ENCODE measurements around the gene HCN4.
A peak's percentile ranks its signal among the peaks of the same experiment; 100 is the strongest.

The HCN4 gene

GRCh38 chr15:73346735-73347312, 21.9 kb downstream of the HCN4 start:
- peak; percentile 25 to 43 (median 38) for DNase-seq (ENCODE audit: low read depth in 2 of 3, low spot score in 1 of 3)

GRCh38 chr15:73345658-73346057, 23.1 kb downstream of the HCN4 start:
- DNase-seq (ENCODE audit: low read depth in 2 of 3, low spot score in 1 of 3), result no peak

GRCh38 chr15:73344056-73344455, 24.7 kb downstream of the HCN4 start:
- no peak for DNase-seq (ENCODE audit: low read depth in 2 of 3, low spot score in 1 of 3)

- DNase-seq (ENCODE audit: low read depth in 2 of 3, low spot score in 1 of 3), result no peak
Observed at GRCh38 chr15:73341886-73342600, 26.7 kb downstream of the HCN4 start.

- no peak for DNase-seq (ENCODE audit: low read depth in 2 of 3, low spot score in 1 of 3)
Observed at GRCh38 chr15:73340502-73341192, 28.1 kb downstream of the HCN4 start.

- no peak for DNase-seq (ENCODE audit: low read depth in 2 of 3, low spot score in 1 of 3)
Observed at GRCh38 chr15:73338606-73339374, 30.0 kb downstream of the HCN4 start.

- no peak for DNase-seq (ENCODE audit: low read depth in 2 of 3, low spot score in 1 of 3)
Observed at GRCh38 chr15:73338058-73338457, 30.7 kb downstream of the HCN4 start.

- no peak for DNase-seq (ENCODE audit: low read depth in 2 of 3, low spot score in 1 of 3)
Observed at GRCh38 chr15:73337187-73337586, 31.6 kb downstream of the HCN4 start.

- no peak for DNase-seq (ENCODE audit: low read depth in 2 of 3, low spot score in 1 of 3)
Observed at GRCh38 chr15:73336756-73337155, 32.0 kb downstream of the HCN4 start.

GRCh38 chr15:73335471-73335870, 33.3 kb downstream of the HCN4 start:
- DNase-seq (ENCODE audit: low read depth in 2 of 3, low spot score in 1 of 3), result no peak

- no peak for DNase-seq (ENCODE audit: low read depth in 2 of 3, low spot score in 1 of 3)
Observed at GRCh38 chr15:73335026-73335425, 33.7 kb downstream of the HCN4 start.

GRCh38 chr15:73334086-73334485, 34.7 kb downstream of the HCN4 start:
- DNase-seq (ENCODE audit: low read depth in 2 of 3, low spot score in 1 of 3), result no peak

GRCh38 chr15:73333001-73333400, 35.8 kb downstream of the HCN4 start:
- no peak for DNase-seq (ENCODE audit: low read depth in 2 of 3, low spot score in 1 of 3)

- no peak for DNase-seq (ENCODE audit: low read depth in 2 of 3, low spot score in 1 of 3)
Observed at GRCh38 chr15:73331991-73332925, 36.5 kb downstream of the HCN4 start.

- no peak for DNase-seq (ENCODE audit: low read depth in 2 of 3, low spot score in 1 of 3)
Observed at GRCh38 chr15:73331501-73331900, 37.3 kb downstream of the HCN4 start.

GRCh38 chr15:73330206-73331051, 38.3 kb downstream of the HCN4 start:
- DNase-seq (ENCODE audit: low read depth in 2 of 3, low spot score in 1 of 3), result no peak

GRCh38 chr15:73329501-73330200, 39.1 kb downstream of the HCN4 start:
- no peak for DNase-seq (ENCODE audit: low read depth in 2 of 3, low spot score in 1 of 3)

- no peak for DNase-seq (ENCODE audit: low read depth in 2 of 3, low spot score in 1 of 3)
Observed at GRCh38 chr15:73328981-73329380, 39.8 kb downstream of the HCN4 start.

Measured in stimulated activated CD4-positive, alpha-beta T cell treated with anti-CD3 and anti-CD28 coated beads, Interleukin-12 subunit alpha, Interleukin-12 subunit beta, amount 100 ng/mL, for 48 hours (primary cell).